ENCODE measurements around the gene GARRE1. TPM values are rescaled to one million over a fixed set of nuclear protein-coding genes. Genes with fewer than 3 reads are reported as not detected.
A peak's percentile ranks its signal among the peaks of the same experiment; 100 is the strongest.
"Not testable (repeated sequence)": the region's sequence is repeated elsewhere in the genome, so short reads cannot be mapped to it uniquely, and the experiment has no call there.

The GARRE1 gene
- total RNA-seq, 1 experiment from 2014 or later: 6.8 TPM

DNA sequence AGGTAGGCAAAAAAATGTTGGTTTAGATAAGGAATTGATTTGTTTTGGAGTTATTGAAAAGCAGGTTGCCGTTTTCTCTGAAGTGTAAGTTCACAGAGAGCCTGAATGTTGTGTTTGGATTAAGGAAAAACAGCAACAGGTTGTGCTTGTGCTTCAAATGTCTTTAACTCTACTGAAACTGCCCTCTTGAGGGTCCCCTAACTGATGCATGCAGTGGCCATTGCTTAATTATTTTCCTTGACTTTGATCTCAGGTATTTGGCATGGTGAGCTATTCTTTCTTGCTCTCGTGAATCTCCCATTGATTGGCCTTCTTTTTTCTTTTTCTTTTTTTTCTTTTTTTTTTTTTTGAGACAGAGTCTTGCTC, 3.2 kb downstream of the GARRE1 start:
- DNase-seq (ENCODE audit: low read depth): no peak

GRCh38 chr19:34259367-34260095, 5.2 kb downstream of the GARRE1 start:
- DNase-seq (ENCODE audit: low read depth): peak; percentile 15

DNA sequence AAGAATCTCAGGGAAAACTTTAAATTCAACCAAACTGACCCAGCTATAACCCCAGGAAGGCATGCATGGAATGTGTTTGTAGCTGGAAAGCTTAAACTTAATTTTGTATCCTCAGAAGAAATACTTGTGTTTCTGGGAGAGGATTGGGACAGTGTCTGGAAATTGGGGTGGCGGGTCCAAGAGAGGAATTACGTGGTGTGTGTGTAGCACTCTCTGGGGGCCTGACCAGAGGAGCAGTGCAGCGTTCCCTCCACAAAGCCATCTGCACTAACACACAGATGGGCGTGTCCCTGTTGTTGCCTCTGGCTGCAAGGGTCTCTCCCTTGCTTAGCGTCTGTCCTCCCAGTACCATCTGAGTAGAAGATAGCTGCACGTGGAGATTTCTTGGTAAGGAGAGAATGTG, 6.4 kb downstream of the GARRE1 start:
- DNase-seq (ENCODE audit: low read depth): no peak

- DNase-seq (ENCODE audit: low read depth): no peak
Measured at GRCh38 chr19:34261334-34262109, 7.2 kb downstream of the GARRE1 start.

DNA sequence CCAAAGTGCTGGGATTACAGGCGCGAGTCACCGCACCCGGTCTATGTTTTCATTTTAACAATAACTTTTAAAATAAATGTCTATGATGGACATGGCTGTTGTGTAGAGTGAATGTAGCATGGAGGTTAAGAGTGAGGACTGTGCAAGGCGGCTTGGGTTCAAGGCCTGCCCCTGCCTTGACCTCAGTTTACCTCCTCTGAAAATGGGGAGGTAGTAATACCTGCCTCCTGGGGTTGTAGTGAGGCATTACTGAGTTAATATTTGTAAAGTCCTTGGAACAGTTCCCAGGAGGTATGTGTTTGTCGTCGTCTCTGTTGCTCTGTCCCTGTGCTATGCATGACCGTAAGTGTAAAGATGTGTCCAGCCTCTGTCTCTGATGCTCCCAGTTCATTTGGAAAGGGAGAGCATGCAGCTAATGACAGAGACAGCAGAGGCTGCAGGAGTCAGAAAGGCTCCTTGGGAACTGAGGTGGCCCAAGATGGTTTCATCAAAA, 9.4 kb downstream of the GARRE1 start:
- DNase-seq (ENCODE audit: low read depth): no peak

DNA sequence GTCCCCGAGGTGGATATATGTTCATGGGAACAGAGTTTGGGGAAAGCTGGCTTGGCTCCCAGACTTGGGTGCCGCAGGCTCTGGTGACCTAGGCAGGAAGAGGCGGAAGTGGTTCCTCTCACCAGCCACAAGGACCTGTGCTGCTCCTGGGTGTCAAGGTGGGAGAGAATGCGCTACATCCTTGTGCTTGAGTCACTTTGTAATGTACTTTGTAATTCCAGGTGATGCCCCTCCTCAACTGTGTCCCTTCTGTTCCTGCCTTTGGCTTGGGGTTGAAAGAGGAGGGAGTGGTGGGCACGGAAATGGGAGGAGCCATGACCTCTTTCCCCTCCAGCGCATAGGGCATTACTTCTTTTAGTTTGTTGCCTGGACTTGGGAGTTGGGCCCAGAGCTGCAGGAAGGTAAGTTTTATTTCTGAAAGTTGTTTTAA, 10.9 kb downstream of the GARRE1 start:
- no peak for DNase-seq (ENCODE audit: low read depth)

DNA sequence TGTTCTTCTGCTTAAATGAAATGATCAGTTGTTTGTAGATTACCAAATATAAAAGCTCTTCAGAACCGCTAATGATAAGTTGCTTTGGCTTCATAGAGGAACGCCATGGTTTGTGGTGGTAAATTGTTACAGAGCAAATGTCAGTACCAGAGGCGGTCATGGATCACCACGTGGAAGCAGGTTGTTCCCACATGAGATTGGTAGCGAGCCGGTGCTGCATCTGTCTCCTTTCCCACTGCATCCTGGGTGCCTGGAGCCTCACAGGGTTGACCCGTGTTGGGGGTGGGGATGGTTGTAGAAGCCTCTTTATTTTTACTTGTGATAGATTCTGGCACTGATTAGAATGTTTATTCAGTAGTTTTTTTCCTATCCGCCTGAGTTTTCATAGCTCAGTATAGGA, 14.7 kb downstream of the GARRE1 start:
- DNase-seq (ENCODE audit: low read depth): no peak

DNA sequence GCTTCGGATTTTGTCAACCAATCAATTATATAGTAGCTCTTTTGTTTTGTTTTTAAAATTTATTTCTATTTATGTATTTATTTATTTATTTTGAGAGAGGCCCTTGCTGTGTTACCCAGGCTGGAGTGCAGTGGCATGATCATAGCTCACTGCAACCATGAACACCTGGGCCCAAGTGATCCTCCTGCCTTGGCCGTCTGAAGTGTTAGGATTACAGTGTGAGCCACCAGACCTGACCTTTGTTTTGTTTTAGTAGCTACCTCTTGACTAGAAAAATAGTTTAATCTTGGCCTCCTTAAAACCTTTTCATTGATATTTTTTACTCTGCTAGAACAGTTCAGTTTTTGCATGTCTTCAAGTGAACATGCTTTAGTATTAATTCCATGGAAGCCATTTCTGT, 15.1 kb downstream of the GARRE1 start:
- DNase-seq (ENCODE audit: low read depth): no peak

GRCh38 chr19:34269968-34270621, 15.7 kb downstream of the GARRE1 start:
- peak; percentile 39 for DNase-seq (ENCODE audit: low read depth)

DNA sequence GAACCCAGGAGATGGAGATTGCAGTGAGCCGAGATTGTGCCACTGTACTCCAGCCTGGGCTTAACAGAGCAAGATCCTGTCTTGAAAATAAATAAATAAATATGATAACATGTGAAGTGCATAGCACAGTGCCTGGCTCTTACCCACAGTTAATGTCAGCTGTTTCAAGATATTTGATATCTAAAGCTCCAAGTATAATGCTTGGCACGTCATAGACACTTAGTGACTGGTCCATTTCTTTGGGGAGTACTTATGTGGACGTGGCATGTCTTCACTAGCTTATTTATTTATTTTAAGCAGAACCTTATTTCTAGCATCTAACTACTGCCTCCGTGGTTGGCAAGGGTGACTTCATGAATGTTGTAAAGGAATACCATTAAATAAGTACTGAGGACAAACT, 18.8 kb downstream of the GARRE1 start:
- DNase-seq (ENCODE audit: low read depth): peak; percentile 66

DNA sequence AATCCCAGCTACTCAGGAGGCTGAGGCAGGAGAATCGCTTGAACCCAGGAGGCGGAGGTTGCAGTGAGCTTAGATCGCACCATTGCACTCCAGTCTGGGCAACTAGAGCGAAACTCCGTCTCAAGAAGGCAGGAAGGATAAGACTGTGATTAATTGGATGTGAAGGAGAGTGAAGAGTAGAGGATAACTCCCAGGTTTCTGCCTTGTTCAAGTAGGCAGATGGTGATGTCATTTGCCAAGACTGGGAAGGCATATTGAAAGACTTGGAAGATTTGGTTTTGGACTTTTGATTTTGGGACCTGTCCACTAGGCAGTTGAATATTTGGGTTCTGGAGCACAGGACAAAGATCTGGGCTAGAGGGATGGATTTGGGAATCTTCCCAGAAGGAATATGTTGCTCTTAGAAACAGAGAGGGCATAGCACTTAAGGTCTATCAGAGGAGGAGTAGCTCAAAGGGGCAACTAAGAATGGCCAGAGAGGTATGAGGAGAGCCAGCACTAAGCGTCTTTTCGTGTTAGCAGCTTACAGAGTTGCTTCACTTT, 20.0 kb downstream of the GARRE1 start:
- no peak for DNase-seq (ENCODE audit: low read depth)

GRCh38 chr19:34274827-34275625, 20.7 kb downstream of the GARRE1 start:
- DNase-seq (ENCODE audit: low read depth): peak; percentile 83

- no peak for DNase-seq (ENCODE audit: low read depth)
Measured at GRCh38 chr19:34275705-34276104, 21.4 kb downstream of the GARRE1 start.

DNA sequence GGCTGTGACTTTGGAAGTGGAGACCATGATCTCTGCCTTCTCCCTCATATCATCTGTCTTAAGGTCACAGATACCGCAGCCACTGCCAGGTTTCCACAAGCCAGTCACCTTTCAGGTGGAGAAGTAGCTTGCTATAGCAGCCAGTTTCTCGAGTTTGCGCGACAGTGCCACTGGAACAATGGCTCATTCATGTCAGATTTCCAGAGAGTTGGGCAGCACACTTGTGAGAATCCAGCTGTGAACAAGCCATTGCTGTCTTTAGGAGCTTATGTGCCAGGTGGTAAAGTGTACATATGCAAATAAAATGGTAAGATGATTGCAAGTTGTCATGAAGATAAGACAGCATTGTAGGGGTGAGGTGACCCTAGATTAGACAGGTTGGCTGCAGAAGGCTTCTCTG, 22.3 kb downstream of the GARRE1 start:
- DNase-seq (ENCODE audit: low read depth): no peak

GRCh38 chr19:34277244-34277643, 22.9 kb downstream of the GARRE1 start:
- no peak for DNase-seq (ENCODE audit: low read depth)

DNA sequence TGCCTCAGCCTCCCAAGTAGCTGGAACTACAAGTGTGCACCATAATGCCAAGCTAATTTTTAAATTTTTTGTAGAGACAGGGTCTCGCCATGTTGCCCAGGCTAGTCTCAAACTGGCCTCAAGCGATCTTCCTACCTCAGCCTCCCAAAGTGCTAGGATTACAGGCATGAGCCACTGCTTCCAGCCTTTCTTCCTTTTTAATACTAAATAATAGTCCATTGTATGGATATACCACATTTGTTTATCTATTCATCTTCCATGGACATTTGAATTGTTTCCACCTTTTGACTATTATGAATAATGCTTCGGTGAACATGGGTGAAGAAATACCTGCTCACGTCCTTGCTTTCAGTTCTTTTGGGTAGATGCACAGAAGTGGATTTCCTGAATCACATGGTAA, 24.4 kb downstream of the GARRE1 start:
- no peak for DNase-seq (ENCODE audit: low read depth)

GRCh38 chr19:34281444-34281843, 27.1 kb downstream of the GARRE1 start:
- DNase-seq (ENCODE audit: low read depth): not testable (repeated sequence)

- DNase-seq (ENCODE audit: low read depth): no peak
Measured at GRCh38 chr19:34282611-34283519, 28.5 kb downstream of the GARRE1 start.

DNA sequence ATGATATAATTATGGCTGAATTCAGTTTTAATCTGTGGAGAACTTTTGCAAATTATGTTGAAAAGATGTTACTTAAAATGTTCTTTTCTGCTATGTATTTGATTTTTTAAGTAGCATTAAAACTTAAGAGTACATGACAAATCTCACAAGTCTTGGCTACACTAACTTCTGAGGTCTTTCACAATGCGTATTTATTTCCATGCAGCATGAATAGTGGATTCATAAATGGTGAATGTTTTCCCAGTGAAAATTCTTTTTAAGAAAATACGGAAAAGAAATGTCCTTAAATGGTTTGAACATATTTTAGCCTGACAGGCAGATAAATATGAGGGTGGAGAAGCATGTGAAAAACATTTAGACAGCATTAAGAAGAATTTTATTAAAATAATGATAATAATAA, 30.2 kb downstream of the GARRE1 start:
- no peak for DNase-seq (ENCODE audit: low read depth)

GRCh38 chr19:34287662-34288140, 33.3 kb downstream of the GARRE1 start:
- no peak for DNase-seq (ENCODE audit: low read depth)
